VCaP (cell line): ENCODE results near the gene SV2C.

ENCODE experiments used
- H3K27ac ChIP-seq: fragments of 450-650 bp; 2 replicates; pipeline ENCODE4 v1.5.1; 2017
- TF ChIP-seq, protein P1 (sequence below): fragments of 450-650 bp; conservative IDR thresholded peaks from 2 replicates; pipeline ENCODE4 v1.5.1; 2017; ENCODE audit warnings: mild to moderate bottlenecking, moderate library complexity

Gene SV2C

DNA sequence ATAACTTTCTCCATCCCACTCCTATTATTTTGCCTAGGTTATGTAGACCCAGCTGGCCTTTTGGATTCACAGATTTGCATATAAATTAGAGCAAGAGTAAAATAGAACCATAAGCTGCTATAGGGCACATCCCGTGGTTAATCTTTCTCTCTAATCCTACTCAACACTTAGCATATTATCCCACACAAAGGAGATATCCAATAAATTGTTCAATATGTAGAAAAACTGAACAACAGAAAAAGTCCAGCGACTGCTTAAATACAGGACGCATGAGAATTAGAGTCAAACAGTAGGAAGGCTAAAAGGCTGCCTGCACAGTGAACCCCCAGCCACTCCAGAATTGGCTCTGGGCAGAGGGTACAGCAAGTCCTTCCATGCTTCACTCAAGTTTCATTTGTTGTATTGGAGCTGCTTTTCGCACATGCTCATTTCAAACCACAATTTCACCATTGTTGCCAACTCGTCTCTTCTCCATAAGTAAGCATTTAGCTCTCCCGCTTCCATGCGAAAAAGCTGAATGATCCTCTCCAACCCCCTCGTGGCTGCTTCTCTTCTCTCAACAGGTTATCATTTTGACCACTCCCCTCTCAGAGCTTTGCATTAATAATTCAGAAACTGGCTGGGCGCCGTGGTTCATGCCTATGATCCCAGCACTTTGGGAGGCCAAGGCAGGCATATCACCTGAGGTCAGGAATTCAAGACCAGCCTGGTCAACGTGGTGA is 305.8 kb downstream of the SV2C start:
- TF ChIP-seq, protein P1, sequence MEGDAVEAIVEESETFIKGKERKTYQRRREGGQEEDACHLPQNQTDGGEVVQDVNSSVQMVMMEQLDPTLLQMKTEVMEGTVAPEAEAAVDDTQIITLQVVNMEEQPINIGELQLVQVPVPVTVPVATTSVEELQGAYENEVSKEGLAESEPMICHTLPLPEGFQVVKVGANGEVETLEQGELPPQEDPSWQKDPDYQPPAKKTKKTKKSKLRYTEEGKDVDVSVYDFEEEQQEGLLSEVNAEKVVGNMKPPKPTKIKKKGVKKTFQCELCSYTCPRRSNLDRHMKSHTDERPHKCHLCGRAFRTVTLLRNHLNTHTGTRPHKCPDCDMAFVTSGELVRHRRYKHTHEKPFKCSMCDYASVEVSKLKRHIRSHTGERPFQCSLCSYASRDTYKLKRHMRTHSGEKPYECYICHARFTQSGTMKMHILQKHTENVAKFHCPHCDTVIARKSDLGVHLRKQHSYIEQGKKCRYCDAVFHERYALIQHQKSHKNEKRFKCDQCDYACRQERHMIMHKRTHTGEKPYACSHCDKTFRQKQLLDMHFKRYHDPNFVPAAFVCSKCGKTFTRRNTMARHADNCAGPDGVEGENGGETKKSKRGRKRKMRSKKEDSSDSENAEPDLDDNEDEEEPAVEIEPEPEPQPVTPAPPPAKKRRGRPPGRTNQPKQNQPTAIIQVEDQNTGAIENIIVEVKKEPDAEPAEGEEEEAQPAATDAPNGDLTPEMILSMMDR: no peak

DNA sequence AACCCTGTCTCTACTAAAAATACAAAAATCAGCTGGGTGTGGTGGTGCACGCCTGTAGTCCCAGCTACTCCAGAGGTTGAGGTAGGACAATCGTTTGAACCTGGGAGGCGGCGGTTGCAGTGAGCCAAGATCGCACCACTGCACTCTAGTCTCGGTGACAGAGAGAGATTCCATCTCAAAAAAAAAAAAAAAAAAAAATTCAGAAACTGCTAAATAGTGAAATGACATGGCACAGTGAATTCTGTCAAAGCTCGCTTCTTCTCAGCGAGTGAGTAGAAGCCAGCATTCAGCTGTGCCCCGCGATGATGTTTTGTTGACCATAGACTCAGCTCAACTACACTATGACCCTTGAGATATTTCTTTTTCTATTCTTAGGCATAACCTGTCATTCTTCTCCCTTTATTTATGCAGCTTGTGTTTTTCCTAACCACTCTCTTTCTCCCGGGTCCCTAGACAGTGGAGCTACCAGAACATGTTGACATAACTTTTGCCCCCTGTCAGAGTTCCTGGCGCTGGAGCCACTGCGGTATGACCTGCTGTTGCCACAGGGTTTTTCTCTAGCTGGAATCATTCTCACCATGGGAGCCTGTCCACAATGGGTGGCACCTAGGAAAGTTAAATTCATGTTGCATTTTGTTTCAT is 306.5 kb downstream of the SV2C start:
- H3K27ac ChIP-seq: peak overlapping the region; percentile 87
- TF ChIP-seq, protein P1: no peak

More for the DNA sequence above, 305.8 kb downstream of the SV2C start:
- H3K27ac ChIP-seq: peak overlapping the region; percentile 87

DNA sequence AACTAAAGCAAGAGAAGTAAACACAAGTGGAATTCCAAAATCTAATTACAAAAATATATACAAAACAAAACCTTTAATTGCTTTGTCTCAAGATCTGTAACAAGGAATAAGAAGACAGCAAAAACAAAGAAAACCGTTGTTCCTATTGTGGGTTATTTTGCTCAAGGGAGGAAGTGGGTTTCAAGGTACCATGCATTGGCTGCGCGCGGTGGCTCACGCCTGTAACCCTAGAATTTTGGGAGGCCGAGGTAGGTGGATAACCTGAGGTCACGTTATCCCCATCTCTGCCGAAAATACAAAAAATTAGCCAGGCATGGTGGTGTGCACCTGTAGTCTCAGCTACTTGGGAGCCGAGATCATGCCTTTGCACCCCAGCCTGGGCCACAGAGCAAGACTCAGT is 307.8 kb downstream of the SV2C start:
- TF ChIP-seq, protein P1: no peak
- no peak overlapping the region for H3K27ac ChIP-seq

DNA sequence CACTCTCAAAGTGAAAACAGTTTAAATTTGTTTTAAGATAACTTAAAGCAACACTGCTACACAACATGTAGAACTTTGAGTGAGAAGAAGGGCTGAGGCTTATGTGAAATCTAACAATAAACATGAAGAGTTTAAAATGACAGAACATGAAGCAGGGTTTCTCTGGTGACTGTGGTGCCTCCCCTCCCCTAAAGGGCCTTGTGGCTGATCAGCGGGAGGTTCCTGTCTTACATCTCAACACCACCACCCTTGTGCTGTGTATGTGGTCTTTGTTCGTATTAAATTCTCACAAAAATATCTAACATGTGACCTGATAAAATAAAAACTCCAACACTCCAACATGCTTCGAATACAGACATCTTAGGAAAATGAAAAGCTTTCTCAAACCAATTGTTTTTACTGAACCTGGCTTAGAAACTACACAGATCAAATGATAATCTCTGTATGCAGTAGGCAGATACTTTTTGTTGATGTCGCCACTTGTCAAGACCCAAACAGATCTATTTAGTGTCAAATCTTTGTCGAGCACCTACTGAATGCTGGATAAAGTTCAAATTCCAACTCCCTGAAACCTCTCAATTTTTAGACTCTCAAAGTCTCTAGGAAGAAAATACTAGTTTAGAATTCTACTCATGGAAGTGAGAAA is 310.0 kb downstream of the SV2C start:
- TF ChIP-seq, protein P1: no peak

DNA sequence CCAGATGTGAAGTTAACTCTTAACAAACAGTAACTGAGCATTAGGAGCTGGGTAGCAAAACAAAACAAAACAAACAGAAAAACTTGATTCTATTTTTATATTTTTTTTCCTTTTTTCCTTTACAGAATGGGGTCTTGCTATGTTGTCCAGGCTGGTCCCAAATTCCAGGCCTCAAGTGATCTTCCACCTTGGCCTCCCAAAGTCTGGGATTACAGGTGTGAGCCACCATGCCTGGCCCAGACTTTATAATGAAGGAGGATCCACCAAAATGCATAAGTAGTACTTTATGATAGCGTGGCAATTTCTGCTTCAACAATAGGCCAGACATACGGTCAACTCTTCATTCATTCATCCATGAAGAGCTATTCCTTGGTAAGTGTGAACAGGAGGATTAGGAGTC is 314.0 kb downstream of the SV2C start:
- TF ChIP-seq, protein P1: no peak
- no peak overlapping the region for H3K27ac ChIP-seq

More for the DNA sequence above, 310.0 kb downstream of the SV2C start:
- H3K27ac ChIP-seq: no peak overlapping the region

DNA sequence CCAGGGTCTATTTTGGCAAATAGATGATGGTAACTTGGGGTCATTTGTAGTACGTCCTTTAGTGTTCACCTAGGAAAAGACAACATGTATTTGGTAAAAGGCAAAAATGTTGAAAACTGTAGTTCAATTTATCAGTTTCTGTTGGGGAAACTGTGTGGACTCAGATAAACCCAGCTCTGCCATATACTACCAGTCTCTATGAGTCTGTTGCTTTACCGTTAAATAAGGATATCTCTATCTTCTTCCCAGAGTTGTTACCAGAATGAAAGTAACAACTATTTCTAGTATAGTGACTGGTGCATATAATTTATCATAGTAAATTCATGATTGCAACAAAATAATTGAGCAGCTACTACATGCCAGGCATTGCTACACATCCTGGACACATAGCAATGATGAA is 316.1 kb downstream of the SV2C start:
- TF ChIP-seq, protein P1: no peak
- no peak overlapping the region for H3K27ac ChIP-seq

DNA sequence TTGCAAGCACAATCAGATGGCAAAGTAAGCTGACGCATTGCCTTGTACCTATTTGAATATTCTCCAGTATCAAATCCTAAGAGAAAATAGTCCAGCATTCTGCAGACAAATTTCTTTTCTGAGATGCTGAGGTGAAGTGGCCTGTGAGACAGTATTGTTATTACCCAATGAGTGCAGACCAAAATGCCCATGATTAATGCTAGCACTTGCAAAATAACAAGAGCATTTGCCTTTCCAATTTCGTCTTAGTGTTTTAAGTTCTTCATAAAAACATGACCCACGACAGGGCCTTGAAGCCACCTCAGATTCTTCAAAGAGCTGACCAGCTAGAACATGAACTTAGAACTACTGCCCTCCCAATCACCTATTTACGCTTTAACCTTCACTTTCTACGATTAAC is 317.3 kb downstream of the SV2C start:
- H3K27ac ChIP-seq: no peak overlapping the region
- TF ChIP-seq, protein P1: no peak
